SK-MEL-5 (cell line): ENCODE measurements around the gene MTERF4. TPM values are rescaled to one million over a fixed set of nuclear protein-coding genes. Genes with fewer than 3 reads are reported as not detected.

Experiments
- DNase-seq: peaks from one replicate; pipeline ENCODE4 v3.0.0-alpha.2; 2016; ENCODE audit warnings: low read depth, low spot score
- in situ Hi-C: cut with HindIII; loops from 2 replicates; pipeline ENCODE4 v1.10.0; 2016; ENCODE audit warnings: low sequenced_read_pairs, high pct_unique_total_duplicates, low pct_unique_long_range_greater_than_20kb
- total RNA-seq: library from RNA; depleted of rRNA; stranded (reverse); fragments of >200 nt; shearing (Covaris generic); gene quantifications from 2 replicates; pipeline ENCODE4 v1.2.3, GENCODE V29; 2014

MTERF4 gene
- total RNA-seq, 1 experiment from 2014 or later, result 10.8 TPM

GRCh38 chr2:241067501-241068135 is 34.5 kb downstream of the MTERF4 start:
- no peak for DNase-seq
- in situ Hi-C loops, result no loop called here

- in situ Hi-C loops, result no loop called here
- no peak for DNase-seq
These were observed 35.2 kb downstream of the MTERF4 start for GRCh38 chr2:241066893-241067341.

GRCh38 chr2:241066171-241066892 is 35.8 kb downstream of the MTERF4 start:
- no peak for DNase-seq
- in situ Hi-C loops, result no loop called here

GRCh38 chr2:241065355-241065803 is 36.7 kb downstream of the MTERF4 start:
- in situ Hi-C loops, result no loop called here
- DNase-seq, result no peak

- DNase-seq, result no peak
- in situ Hi-C loops, result no loop called here
These were observed 37.2 kb downstream of the MTERF4 start for GRCh38 chr2:241064802-241065354.

- in situ Hi-C loops, result no loop called here
- DNase-seq, result no peak
These were observed 37.9 kb downstream of the MTERF4 start for GRCh38 chr2:241064008-241064801.

- no peak for DNase-seq
- in situ Hi-C loops, result no loop called here
These were observed 38.5 kb downstream of the MTERF4 start for GRCh38 chr2:241063587-241063986.

GRCh38 chr2:241063093-241063551 is 39.0 kb downstream of the MTERF4 start:
- in situ Hi-C loops, result no loop called here
- no peak for DNase-seq

- in situ Hi-C loops, result no loop called here
- DNase-seq, result no peak
These were observed 39.5 kb downstream of the MTERF4 start for GRCh38 chr2:241062389-241063092.

GRCh38 chr2:241061275-241061674 is 40.8 kb downstream of the MTERF4 start:
- in situ Hi-C loops, result no loop called here

GRCh38 chr2:241053576-241054251 is 48.4 kb downstream of the MTERF4 start:
- no peak for DNase-seq
- in situ Hi-C loops, result no loop called here

More at GRCh38 chr2:241061275-241061674, 40.8 kb downstream of the MTERF4 start:
- peak; percentile 36 for DNase-seq

- in situ Hi-C loops, result no loop called here
- no peak for DNase-seq
These were observed 49.3 kb downstream of the MTERF4 start for GRCh38 chr2:241052677-241053360.

GRCh38 chr2:241051578-241052487 is 50.3 kb downstream of the MTERF4 start:
- in situ Hi-C loops, result no loop called here
- DNase-seq, result no peak

- in situ Hi-C loops, result no loop called here
- DNase-seq, result no peak
These were observed 51.2 kb downstream of the MTERF4 start for GRCh38 chr2:241050624-241051577.
